ENCODE data around the gene ARMS2.

ARMS2 gene

GRCh38 chr10:122494833-122495232, 40.4 kb downstream of the ARMS2 start:
- DNase-seq = peak; percentile 48 to 62 (median 53)

- DNase-seq = peak in 2 of 3 donors; percentile 25 to 31
These were observed 41.2 kb downstream of the ARMS2 start for GRCh38 chr10:122495406-122496340.

- no peak for DNase-seq
These were observed 42.8 kb downstream of the ARMS2 start for GRCh38 chr10:122497241-122497640.

- DNase-seq = no peak
These were observed 44.1 kb downstream of the ARMS2 start for GRCh38 chr10:122498521-122498920.

- no peak for DNase-seq
These were observed 44.6 kb downstream of the ARMS2 start for GRCh38 chr10:122499012-122499411.

GRCh38 chr10:122499491-122499941, 45.1 kb downstream of the ARMS2 start:
- peak in 2 of 3 donors; percentile 35 to 38 for DNase-seq

- DNase-seq = no peak
These were observed 45.7 kb downstream of the ARMS2 start for GRCh38 chr10:122500194-122500593.

GRCh38 chr10:122500726-122501125, 46.3 kb downstream of the ARMS2 start:
- no peak for DNase-seq

- no peak for DNase-seq
These were observed 48.6 kb downstream of the ARMS2 start for GRCh38 chr10:122503012-122503411.

- DNase-seq = no peak
These were observed 49.6 kb downstream of the ARMS2 start for GRCh38 chr10:122503886-122504609.

GRCh38 chr10:122504610-122504950, 50.1 kb downstream of the ARMS2 start:
- DNase-seq = no peak

- DNase-seq = no peak
These were observed 50.6 kb downstream of the ARMS2 start for GRCh38 chr10:122505011-122505410.

GRCh38 chr10:122505885-122506645, 51.6 kb downstream of the ARMS2 start:
- DNase-seq = no peak

Data from suppressor macrophage treated with lipopolysaccharide for 1 hour (primary cell).